GM18526 (cell line): ENCODE measurements around the gene DUSP15.

Experiments used
- POLR2A ChIP-seq: IDR thresholded peaks from 3 replicates; pipeline ENCODE4 v1.6.1; 2011; ENCODE audit not compliant: insufficient read length; ENCODE audit errors: extremely low read depth

The DUSP15 gene

GRCh38 chr20:31857861-31858759 lies 12.2 kb downstream of the DUSP15 start:
- TF ChIP-seq POLR2A: no peak

DNA sequence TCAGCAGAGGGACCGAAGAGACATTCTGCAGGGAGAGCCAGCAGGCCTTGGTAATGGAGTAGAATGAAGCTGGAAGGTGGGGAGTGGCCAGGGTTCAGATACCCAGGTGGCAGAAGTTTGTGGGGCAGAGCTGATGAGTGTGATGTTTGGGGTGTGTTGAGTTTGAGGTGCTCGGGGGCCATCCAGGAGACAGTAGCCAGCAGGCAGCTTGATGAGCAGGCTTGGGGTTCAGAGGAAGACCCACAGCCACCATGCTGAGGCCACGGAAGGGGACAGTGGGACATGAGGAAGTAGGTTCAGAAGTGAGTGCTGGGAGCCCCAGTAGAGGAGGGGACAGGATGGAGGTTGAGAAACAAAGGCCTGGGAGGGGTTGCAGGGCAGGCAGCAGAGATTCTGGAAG lies 13.8 kb downstream of the DUSP15 start:
- TF ChIP-seq POLR2A: no peak

- no peak for TF ChIP-seq POLR2A
These were observed 16.8 kb downstream of the DUSP15 start for GRCh38 chr20:31853481-31853880.

GRCh38 chr20:31851240-31851955 lies 18.9 kb downstream of the DUSP15 start:
- no peak for TF ChIP-seq POLR2A

DNA sequence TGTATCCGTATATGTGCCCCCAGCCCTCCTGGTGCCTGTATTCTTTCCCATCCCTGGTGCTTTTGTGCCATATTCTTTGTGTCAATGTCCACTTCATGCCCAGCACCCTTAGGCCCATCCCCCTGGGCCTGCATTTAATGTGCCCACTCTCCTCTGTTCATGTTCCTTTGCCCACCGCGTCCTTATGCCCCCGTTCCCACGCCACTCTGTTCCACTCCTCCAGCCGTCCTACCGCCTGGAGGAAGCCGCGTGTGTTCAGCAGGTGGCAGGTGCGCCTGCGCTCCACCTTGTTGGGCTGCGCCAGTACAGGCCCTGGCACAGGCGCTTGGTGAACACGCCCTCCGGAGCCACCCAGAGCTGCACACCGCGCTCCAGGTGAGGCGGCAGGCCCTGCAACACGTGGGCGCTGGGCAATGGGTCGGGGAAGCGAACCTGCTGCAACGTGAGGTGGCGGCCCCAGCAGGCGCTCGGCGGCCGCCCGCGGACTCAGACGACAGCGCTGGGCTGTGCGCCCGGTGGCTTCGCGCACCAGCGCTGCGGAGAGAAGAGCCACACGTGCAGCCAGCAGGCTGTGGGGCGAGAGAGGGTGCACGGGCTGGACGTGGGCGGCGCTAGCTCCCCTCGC lies 20.9 kb downstream of the DUSP15 start:
- TF ChIP-seq POLR2A: no peak

DNA sequence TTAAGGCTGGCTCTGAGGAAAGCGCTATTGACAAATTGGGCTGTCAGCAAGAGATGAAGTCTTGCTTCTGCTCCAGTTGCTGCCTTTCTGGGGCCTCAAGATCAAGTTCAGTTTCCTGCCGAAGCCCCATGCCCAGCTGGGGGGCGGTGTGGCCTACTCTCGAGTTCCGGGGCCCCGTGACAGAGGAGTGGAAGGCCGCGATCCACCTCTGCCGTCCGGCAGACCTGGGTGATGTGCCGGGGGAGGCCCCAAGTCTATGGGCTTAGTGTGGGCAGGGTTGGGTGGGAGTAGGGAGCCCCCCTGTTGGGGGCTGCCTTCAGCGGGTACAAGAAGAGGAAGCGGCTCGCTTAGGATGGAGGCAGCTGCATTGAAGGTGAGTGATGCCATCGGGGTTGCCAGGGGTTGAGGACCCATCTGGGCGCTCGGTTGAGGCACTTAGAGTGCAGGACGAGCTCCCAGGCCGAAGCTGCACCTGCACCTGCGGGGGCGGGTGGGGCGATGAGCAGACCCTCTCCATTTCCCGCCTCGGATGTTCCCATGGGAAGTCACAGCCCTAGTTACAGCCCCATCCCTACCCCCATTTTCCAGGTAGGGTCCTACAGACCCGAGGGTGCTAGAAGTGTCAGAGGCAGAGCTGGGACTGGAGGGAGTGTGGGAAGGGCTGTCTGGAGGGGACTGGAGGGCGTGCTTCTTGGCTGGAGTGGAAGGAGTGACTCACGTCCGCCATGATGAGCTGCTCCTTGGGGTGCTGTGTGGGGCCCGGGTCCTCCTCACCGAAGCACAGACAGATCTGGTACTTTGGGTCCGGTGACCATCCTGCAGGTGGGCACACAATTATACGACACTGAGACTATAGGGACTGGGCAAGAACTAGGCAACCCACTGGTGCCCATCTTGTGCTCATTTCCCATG lies 22.0 kb downstream of the DUSP15 start:
- no peak for TF ChIP-seq POLR2A

GRCh38 chr20:31846793-31847138 lies 23.6 kb downstream of the DUSP15 start:
- TF ChIP-seq POLR2A: no peak

DNA sequence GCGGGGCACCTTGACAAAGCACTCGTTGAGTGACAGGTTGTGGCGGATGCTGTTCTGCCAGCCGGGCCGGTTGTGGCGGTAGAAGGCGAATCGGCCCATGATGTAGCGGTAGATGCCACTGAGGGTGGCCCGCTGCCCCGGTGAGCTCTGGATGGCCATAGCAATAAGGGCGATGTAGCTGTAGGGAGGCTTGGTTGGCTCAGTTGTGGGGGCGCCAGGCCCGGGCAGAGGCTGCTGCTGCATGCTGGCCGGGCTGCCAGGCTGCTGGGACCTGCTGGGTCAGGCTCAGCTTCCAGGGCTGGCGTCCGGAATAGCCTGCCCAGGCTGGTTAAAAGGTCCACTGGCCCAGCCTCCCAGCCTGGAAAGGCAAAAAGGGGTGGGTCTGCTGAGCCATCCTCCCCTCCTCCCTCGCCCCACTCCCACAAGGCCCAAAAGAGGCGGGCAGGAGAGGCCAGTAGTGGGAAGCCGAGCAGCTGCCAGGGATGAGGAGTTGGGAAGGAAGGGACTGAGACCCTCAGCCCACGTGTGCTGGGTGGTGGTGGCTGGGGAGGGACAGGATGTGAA lies 24.9 kb downstream of the DUSP15 start, which contains the start of gene FOXS1:
Gene FOXS1, minus strand, starts transcription at position 305 of the 564 bp plus-strand sequence. Its CDS starts 62 bp downstream, at position 243.
- TF ChIP-seq POLR2A: no peak

DNA sequence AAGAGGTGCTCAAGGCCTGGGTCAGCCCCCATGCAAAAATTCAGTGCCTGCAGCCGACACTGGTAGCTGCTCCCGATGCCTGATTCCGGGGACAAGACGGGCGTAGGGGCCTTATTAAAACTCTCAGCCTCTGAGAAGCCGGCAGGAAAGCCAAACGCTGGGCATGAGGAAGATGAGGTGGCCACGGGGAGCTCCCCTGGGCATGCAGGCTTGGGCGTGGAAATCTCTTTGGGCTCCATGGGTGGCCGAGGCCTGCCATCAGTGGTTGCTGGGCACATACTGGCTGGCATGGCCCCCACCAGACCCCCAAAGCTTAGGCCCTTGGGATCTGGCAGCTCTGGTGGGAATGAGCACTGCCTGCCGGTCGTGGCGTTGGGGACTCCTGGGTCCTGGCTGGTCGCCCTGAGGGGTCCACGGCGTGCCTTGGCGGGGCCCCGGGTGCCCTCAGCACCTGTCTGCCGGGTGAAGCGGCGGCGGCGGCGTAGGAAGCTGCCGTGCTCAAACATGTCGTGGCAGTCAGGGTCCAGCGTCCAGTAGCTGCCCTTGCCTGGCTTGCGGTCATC lies 25.5 kb downstream of the DUSP15 start:
- TF ChIP-seq POLR2A: no peak

DNA sequence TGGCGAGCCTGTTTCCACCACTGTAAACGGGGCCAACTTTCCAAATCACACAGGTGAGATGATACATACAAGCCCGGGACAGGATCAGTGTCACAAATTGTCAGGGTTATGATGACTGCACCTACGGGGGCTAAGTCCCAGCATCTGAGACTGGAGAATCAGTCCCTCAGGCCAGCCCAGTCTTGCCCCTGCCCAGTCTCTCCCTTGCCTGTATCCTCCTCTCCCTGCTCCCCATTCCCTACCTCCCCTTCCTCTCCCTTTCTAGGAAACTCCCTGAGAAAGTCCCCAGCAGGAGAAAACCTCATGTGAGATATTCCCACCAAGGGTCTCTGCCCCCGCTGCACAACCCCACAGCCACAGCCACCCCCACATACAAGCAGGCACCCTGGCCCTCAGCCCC lies 26.4 kb downstream of the DUSP15 start:
- no peak for TF ChIP-seq POLR2A

GRCh38 chr20:31843288-31843687 lies 27.0 kb downstream of the DUSP15 start:
- TF ChIP-seq POLR2A: no peak

- TF ChIP-seq POLR2A: no peak
These were observed 27.7 kb downstream of the DUSP15 start for GRCh38 chr20:31842471-31843157.

DNA sequence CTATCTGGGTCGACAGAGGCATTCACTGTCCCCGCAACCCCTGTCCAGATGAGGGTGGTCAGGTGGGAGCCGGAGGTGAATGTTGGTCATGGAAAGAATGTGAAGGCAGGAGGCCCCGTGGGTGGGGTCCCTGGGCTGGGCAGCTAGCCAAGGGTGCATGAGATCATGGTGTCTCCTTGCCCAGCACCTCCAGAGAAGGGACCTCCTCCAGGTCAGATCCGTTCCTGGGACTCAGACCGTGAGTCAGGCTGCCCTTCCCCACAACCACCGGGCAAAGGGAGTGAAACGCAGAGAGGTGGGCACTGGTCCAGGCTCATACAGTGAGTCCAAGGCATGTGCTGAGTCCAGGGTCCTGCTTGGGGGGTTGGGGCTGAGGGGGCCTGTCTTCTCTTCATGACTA lies 28.4 kb downstream of the DUSP15 start:
- TF ChIP-seq POLR2A: no peak
